ENCODE results near the gene POLDIP3.

- TF ChIP-seq EZH2 (IDR thresholded peaks at IDR 0.05; ENCODE audit: insufficient read depth, poor library complexity, severe bottlenecking) (no peak), EZH2phosphoT487 (IDR thresholded peaks at IDR 0.05; ENCODE audit: insufficient read depth, low read depth) (no peak)
Measured at GRCh38 chr22:42561856-42562255, 52.8 kb downstream of the POLDIP3 start.

Data from GM23248 (cell line).